Stomach (tissue), 19 donors: Measurements from ENCODE around the gene HNRNPR. TPM values are rescaled to one million over a fixed set of nuclear protein-coding genes. Genes with fewer than 3 reads are reported as not detected.
A peak's percentile ranks its signal among the peaks of the same experiment; 100 is the strongest.

Source experiments
- DNase-seq, 2 donors: peaks; one replicate each; pipeline versions ENCODE4 v3.0.0 to v3.0.0-alpha.2; 2013 to 2019
- H3K27ac ChIP-seq, 5 donors: fragments of 200-600 bp in 4 of 5; sonication (generic) in 4 of 5; one replicate each; pipeline ENCODE4 v1.5.1; 2013 to 2019; ENCODE audit warnings: mild to moderate bottlenecking in 1 of 5, moderate library complexity in 1 of 5
- H3K27me3 ChIP-seq, 3 donors: fragments of 200-600 bp; sonication (generic); one replicate each; pipeline ENCODE4 v1.5.1; 2017 to 2019; ENCODE audit warnings: mixed run types in 1 of 3
- H3K36me3 ChIP-seq, 4 donors: fragments of 200-600 bp; sonication (generic); 1 replicate in 3 of 4; 2 replicates in 1 of 4; pipeline ENCODE4 v1.5.1; 2016 to 2019
- H3K4me1 ChIP-seq, 4 donors: fragments of 200-600 bp; sonication (generic); one replicate each; pipeline ENCODE4 v1.5.1; 2016 to 2019
- H3K4me3 ChIP-seq, 4 donors: fragments of 200-600 bp; sonication (generic) in 3 of 4; one replicate each; pipeline ENCODE4 v1.5.1; 2016 to 2019; ENCODE audit warnings: mild to moderate bottlenecking in 1 of 4
- H3K9me3 ChIP-seq, 4 donors: fragments of 200-600 bp; sonication (generic); one replicate each; pipeline ENCODE4 v1.5.1; 2016 to 2019
- EP300 ChIP-seq: sonication (generic); formaldehyde crosslinking; IDR thresholded peaks from one replicate; pipeline ENCODE4 v1.6.1; 2017; ENCODE audit warnings: antibody characterized with exemption
- POLR2A ChIP-seq, 4 donors: fragments of 450-650 bp; IDR thresholded peaks; one replicate each; pipeline ENCODE4 v1.6.1; 2016; ENCODE audit warnings: antibody characterized with exemption in 4 of 4, control low read depth in 2 of 4, mild to moderate bottlenecking in 1 of 4, moderate library complexity in 1 of 4
- POLR2AphosphoS5 ChIP-seq, 3 donors: sonication (generic); formaldehyde crosslinking; IDR thresholded peaks; one replicate each; pipeline ENCODE4 v1.6.1; 2016; ENCODE audit warnings: antibody characterized with exemption in 3 of 3
- WGBS, 5 donors: extraction: QIAGEN DNeasy Blood & Tissue Kit in 3 of 5; methylation state at CpG; one replicate each; pipeline versions ENCODE4 v1.1.5 to v1.1.7; 2013 to 2018; 5-methylcytosine and 5-hydroxymethylcytosine counted together
- intact Hi-C: fragments of 100-400 bp; cut with DNase I; formaldehyde crosslinking; loops from one replicate; pipeline ENCODE4 v1.15.1; 2023; ENCODE audit warnings: low total_unique reads
- long read RNA-seq, 10 donors: transcript quantifications; one replicate each; lab custom pipeline, GENCODE V29; 2026
- polyA plus RNA-seq, 3 donors: library from polyadenylated mRNA; stranded (reverse); fragments of 200-250 nt; gene quantifications; one replicate each; pipeline ENCODE4 v1.2.3, GENCODE V29; 2013
- total RNA-seq, 5 donors: library from RNA; depleted of rRNA; stranded (reverse); fragments of >200 nt; gene quantifications; one replicate each; pipeline versions ENCODE4 v1.1.0 to v1.2.3, GENCODE V29; 2014 to 2016
- TF ChIP-seq, protein P1 (sequence below), 7 experiments: fragments of 450-650 bp in 4 of 7; fragments of 200-600 bp in 3 of 7; sonication (generic) in 3 of 7; IDR thresholded peaks; one replicate each; pipeline ENCODE4 v1.5.1; 2016 to 2019; ENCODE audit warnings: antibody characterized with exemption in 7 of 7, control low read depth in 2 of 7, mild to moderate bottlenecking in 1 of 7
- donor health status: healthy with polysubstance abuse.
- donor health status: Bipolar disorder and iron deficiency.
- donor health status: healthy.

HNRNPR gene
- total RNA-seq (100 to 1,000 TPM in 1 of 5 donors, 10 to 100 TPM in 4; 27.8 to 182 (median 41.5) TPM), polyA plus RNA-seq (10 to 100 TPM; 54.9 to 77.0 (median 58.8) TPM)
- long read RNA-seq, donor 1, full-length matches to known transcripts = 8 of 21 reads
- long read RNA-seq, donor 1, partial matches to known transcripts = 5 of 21 reads
- long read RNA-seq, donor 1, other reads (novel, unspliced or antisense) = 8 of 21 reads
- long read RNA-seq, donor 2, full-length matches to known transcripts = 18 of 30 reads
- long read RNA-seq, donor 2, partial matches to known transcripts = 0 of 30 reads
- long read RNA-seq, donor 2, other reads (novel, unspliced or antisense) = 12 of 30 reads
- long read RNA-seq, donor 3, partial matches to known transcripts = 11 of 30 reads
- long read RNA-seq, donor 3, other reads (novel, unspliced or antisense) = 12 of 30 reads
- long read RNA-seq, donor 4, partial matches to known transcripts = 0 of 3 reads
- long read RNA-seq, donor 4, other reads (novel, unspliced or antisense) = 0 of 3 reads
- long read RNA-seq, donor 5, full-length matches to known transcripts = 9 of 30 reads
- long read RNA-seq, donor 5, partial matches to known transcripts = 12 of 30 reads
- long read RNA-seq, donor 5, other reads (novel, unspliced or antisense) = 9 of 30 reads
- long read RNA-seq, donor 6 = 0 reads
- long read RNA-seq, donor 7, full-length matches to known transcripts = 15 of 160 reads
- long read RNA-seq, donor 7, partial matches to known transcripts = 135 of 160 reads
- long read RNA-seq, donor 7, other reads (novel, unspliced or antisense) = 10 of 160 reads
- long read RNA-seq, donor 8, full-length matches to known transcripts = 18 of 29 reads
- long read RNA-seq, donor 8, partial matches to known transcripts = 0 of 29 reads
- long read RNA-seq, donor 8, other reads (novel, unspliced or antisense) = 11 of 29 reads
- long read RNA-seq, donor 9, full-length matches to known transcripts = 8 of 15 reads
- long read RNA-seq, donor 9, partial matches to known transcripts = 0 of 15 reads
- long read RNA-seq, donor 9, other reads (novel, unspliced or antisense) = 7 of 15 reads
- long read RNA-seq, donor 10, full-length matches to known transcripts = 6 of 13 reads
- long read RNA-seq, donor 10, partial matches to known transcripts = 0 of 13 reads
- long read RNA-seq, donor 10, other reads (novel, unspliced or antisense) = 7 of 13 reads

DNA sequence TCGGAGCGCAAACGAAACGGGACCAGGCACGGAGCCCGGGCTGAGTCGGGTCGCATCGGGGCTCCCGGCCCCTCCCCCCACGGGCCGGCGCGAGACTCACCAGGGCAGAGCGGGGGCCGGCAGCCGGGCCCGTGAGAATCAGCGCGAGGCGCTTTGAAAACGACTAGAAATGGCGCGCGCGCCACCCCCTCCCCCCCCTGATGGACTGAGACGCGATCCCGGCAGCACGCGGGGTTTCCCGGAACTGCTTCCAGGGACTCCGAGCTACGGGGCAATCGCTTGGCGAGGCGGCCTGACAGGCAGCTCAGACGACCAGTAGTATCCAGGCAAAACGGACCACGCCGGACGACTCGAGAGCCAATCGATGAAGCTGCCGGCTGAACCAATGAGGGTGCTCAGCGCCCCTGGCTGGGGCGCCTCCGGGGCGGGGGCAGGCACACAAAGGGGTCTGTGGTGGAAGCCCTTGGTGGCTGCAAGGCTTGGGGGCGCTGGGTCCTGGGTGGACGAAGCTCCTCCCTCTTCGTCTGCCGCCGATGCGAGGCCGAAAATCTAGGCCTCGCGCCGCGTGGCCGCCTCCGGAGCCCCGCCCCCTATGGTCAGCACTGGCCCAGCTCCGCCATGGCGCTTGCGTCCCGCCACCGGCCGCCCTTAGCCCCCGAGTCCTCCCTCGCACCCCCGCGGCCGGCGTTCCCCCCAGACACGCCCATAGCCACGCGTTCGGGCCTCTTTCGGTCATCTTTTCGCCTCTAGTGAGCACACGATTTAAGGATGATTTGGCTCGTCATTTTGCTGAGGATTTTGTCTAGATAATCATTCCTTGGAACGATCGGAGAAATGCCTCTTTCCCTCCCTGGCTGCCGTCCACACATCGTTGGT is at the start of gene HNRNPR:
Gene HNRNPR (minus strand): TSS at position 174 of the 876 bp plus-strand sequence. CDS start 3,276 bp downstream, outside the sequence.
- intact Hi-C loops = no loop called here
- Histone ChIP-seq H3K4me3 (peak within 1 kb of the TSS; percentile 87 to 97 (median 92)), H3K27ac (peak within 1 kb of the TSS; percentile 98 to 99 (median 99)), H3K4me1 (peaks cover 25 to 47% (median 41%) of the 10 kb centered on the region in 4 donors), H3K9me3 (no peaks in the 10 kb centered on the region), H3K36me3 (no peaks in the 10 kb centered on the region), H3K27me3 (no peaks in the 10 kb centered on the region)
- TF ChIP-seq POLR2A (IDR thresholded peaks at IDR 0.05) = peak in 2 of 4 donors; percentile 25 to 32
- TF ChIP-seq POLR2AphosphoS5 (IDR thresholded peaks at IDR 0.05) = peak in 2 of 3 donors; percentile 49 to 75
- TF ChIP-seq, protein P1, sequence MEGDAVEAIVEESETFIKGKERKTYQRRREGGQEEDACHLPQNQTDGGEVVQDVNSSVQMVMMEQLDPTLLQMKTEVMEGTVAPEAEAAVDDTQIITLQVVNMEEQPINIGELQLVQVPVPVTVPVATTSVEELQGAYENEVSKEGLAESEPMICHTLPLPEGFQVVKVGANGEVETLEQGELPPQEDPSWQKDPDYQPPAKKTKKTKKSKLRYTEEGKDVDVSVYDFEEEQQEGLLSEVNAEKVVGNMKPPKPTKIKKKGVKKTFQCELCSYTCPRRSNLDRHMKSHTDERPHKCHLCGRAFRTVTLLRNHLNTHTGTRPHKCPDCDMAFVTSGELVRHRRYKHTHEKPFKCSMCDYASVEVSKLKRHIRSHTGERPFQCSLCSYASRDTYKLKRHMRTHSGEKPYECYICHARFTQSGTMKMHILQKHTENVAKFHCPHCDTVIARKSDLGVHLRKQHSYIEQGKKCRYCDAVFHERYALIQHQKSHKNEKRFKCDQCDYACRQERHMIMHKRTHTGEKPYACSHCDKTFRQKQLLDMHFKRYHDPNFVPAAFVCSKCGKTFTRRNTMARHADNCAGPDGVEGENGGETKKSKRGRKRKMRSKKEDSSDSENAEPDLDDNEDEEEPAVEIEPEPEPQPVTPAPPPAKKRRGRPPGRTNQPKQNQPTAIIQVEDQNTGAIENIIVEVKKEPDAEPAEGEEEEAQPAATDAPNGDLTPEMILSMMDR (IDR thresholded peaks at IDR 0.05) = peak in 3 of 7 experiments; percentile 10 to 23 (median 18)
- TF ChIP-seq EP300 = no peak
- peak; percentile 99 to 100 for DNase-seq
- WGBS, 5 donors = 0 to 1% (median 0%) methylated on average over 37 to 87 of the region's 87 CpGs

DNA sequence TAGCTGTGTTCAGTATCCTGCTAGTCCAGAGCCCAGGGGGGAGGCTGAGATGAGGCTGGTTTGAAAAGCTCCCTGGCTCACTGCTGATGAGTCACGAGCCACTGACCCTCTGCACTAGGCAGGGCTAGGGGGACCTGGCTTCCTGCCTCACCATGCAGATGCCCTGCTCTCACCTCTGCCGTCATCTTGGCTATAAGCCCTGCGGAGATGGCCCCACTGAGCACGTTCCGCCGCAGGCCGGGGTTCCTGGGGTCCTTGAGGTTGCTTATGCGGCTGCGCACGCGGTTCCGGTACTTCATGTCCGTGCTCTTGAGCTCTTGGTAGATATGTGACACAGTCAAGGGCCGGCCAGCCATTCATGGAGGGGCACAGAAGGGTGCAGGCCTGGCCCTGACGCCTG is 49.6 kb upstream of the HNRNPR start:
- Histone ChIP-seq H3K9me3 (no peaks in the 10 kb centered on the region), H3K4me1 (peaks cover 13 to 25% (median 19%) of the 10 kb centered on the region in 4 donors), H3K36me3 (peaks cover 3 to 47% (median 31%) of the 10 kb centered on the region in 4 donors), H3K27me3 (no peaks in the 10 kb centered on the region), H3K27ac (peak overlapping the region in 4 of 5 donors; percentile 74 to 86 (median 78)), H3K4me3 (no peak overlapping the region)
- WGBS, 5 donors = 87 to 96% (median 91%) methylated on average over 15 of the region's 15 CpGs
- TF ChIP-seq EP300 (no peak), POLR2AphosphoS5 (IDR thresholded peaks at IDR 0.05) (no peak), POLR2A (IDR thresholded peaks at IDR 0.05) (no peak)
- TF ChIP-seq, protein P1 (IDR thresholded peaks at IDR 0.05) = no peak
- no peak for DNase-seq
- intact Hi-C loops = no loop called here

DNA sequence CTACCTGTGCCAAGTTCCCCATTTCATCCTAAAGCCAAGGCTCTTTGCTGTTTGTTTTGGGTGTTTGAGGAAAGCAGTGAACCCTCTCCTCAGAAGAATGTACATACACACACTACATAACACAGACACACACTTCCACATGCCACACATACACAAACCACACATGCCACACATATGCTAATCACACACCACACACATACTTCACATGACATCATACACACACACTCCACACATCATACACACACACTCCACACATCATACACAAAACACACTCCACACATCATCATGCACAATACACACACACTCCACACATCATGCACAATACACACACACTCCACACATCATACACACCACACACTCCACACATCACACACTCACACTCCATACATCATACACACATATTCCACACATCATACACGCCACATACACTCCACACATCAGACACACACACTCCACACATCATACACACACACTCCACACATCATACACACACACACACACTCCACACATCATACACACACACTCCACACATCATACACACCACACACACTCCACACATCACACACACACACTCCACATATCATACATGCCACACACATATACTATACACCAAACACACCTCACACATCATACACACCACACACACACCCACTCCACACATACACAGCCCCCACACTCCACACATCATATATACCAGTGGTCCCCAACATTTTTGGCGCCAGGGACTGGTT is 48.2 kb upstream of the HNRNPR start:
- Histone ChIP-seq H3K9me3 (no peaks in the 10 kb centered on the region), H3K36me3 (peaks cover 0 to 44% (median 30%) of the 10 kb centered on the region in 4 donors), H3K4me3 (no peak overlapping the region), H3K4me1 (peaks cover 13 to 25% (median 19%) of the 10 kb centered on the region in 4 donors), H3K27ac (no peak overlapping the region), H3K27me3 (no peaks in the 10 kb centered on the region)
- TF ChIP-seq EP300 (no peak), POLR2A (IDR thresholded peaks at IDR 0.05) (no peak)
- TF ChIP-seq, protein P1 (IDR thresholded peaks at IDR 0.05) = no peak
- no peak for DNase-seq
- intact Hi-C loops = no loop called here
- WGBS, 5 donors = 67 to 86% (median 80%) methylated on average over 2 of the region's 2 CpGs
